ENCODE results near the gene HDAC7.

HDAC7 gene

GRCh38 chr12:47803191-47803875, 16.4 kb downstream of the HDAC7 start:
- DNase-seq, result no peak
- intact Hi-C loops (cut with DNase I), result no loop called here

GRCh38 chr12:47802312-47802711, 17.4 kb downstream of the HDAC7 start:
- intact Hi-C loops (cut with DNase I), result no loop called here
- no peak for DNase-seq

- intact Hi-C loops (cut with DNase I), result no loop called here
- no peak for DNase-seq
Observed at GRCh38 chr12:47801904-47802246, 17.8 kb downstream of the HDAC7 start.

GRCh38 chr12:47801170-47801903, 18.4 kb downstream of the HDAC7 start:
- intact Hi-C loops (cut with DNase I), result no loop called here
- peak in 2 of 42 donors; percentile 49 to 62 for DNase-seq

GRCh38 chr12:47800582-47800981, 19.1 kb downstream of the HDAC7 start:
- no peak for DNase-seq
- intact Hi-C loops (cut with DNase I), result no loop called here

GRCh38 chr12:47799357-47799955, 20.2 kb downstream of the HDAC7 start:
- DNase-seq, result peak in 39 of 42 donors; percentile 41 to 88 (median 69)
- intact Hi-C loops (cut with DNase I), result loop anchor here (5.0 kb wide), 1 partner anchor 38 kb away; no protein-coding TSS in a partner anchor

GRCh38 chr12:47798382-47798948, 21.2 kb downstream of the HDAC7 start:
- DNase-seq, result no peak
- intact Hi-C loops (cut with DNase I), result loop anchor here (5.0 kb wide), 1 partner anchor 39 kb away; no protein-coding TSS in a partner anchor

- DNase-seq, result peak in 15 of 42 donors; percentile 44 to 81 (median 63)
- intact Hi-C loops (cut with DNase I), result loop anchor here (5.0 kb wide), 1 partner anchor 40 kb away; no protein-coding TSS in a partner anchor
Observed at GRCh38 chr12:47797441-47797840, 22.3 kb downstream of the HDAC7 start.

GRCh38 chr12:47795814-47796411, 23.8 kb downstream of the HDAC7 start:
- intact Hi-C loops (cut with DNase I), result loop anchor here (5.0 kb wide), 1 partner anchor 41 kb away; no protein-coding TSS in a partner anchor
- no peak for DNase-seq

GRCh38 chr12:47795121-47795813, 24.4 kb downstream of the HDAC7 start:
- intact Hi-C loops (cut with DNase I), result loop anchor here (5.0 kb wide), 1 partner anchor 42 kb away; no protein-coding TSS in a partner anchor
- no peak for DNase-seq

GRCh38 chr12:47794679-47795078, 25.0 kb downstream of the HDAC7 start:
- intact Hi-C loops (cut with DNase I), result loop anchor here (5.0 kb wide), 1 partner anchor 43 kb away; no protein-coding TSS in a partner anchor
- no peak for DNase-seq

- intact Hi-C loops (cut with DNase I), result no loop called here
- DNase-seq, result no peak
Observed at GRCh38 chr12:47793015-47793681, 26.6 kb downstream of the HDAC7 start.

- DNase-seq, result no peak
- intact Hi-C loops (cut with DNase I), result no loop called here
Observed at GRCh38 chr12:47791874-47792273, 27.8 kb downstream of the HDAC7 start.

- intact Hi-C loops (cut with DNase I), result no loop called here
- no peak for DNase-seq
Observed at GRCh38 chr12:47791351-47791746, 28.4 kb downstream of the HDAC7 start.

- intact Hi-C loops (cut with DNase I), result no loop called here
- no peak for DNase-seq
Observed at GRCh38 chr12:47790676-47791350, 28.9 kb downstream of the HDAC7 start.

GRCh38 chr12:47789712-47790489, 29.8 kb downstream of the HDAC7 start:
- no peak for DNase-seq
- intact Hi-C loops (cut with DNase I), result no loop called here

GRCh38 chr12:47789141-47789540, 30.6 kb downstream of the HDAC7 start:
- DNase-seq, result no peak
- intact Hi-C loops (cut with DNase I), result no loop called here

Measured in head of caudate nucleus (tissue), 42 donors.